Testis (tissue), 3 donors: ENCODE data around the gene DNAH17. TPM values are rescaled to one million over a fixed set of nuclear protein-coding genes. Genes with fewer than 3 reads are reported as not detected.

Experiments used
- DNase-seq: peaks from one replicate; pipeline ENCODE4 v3.0.0-alpha.2; 2019
- H3K27ac ChIP-seq, 2 donors: fragments of 200-600 bp; sonication (generic); one replicate each; pipeline ENCODE4 v1.5.1; 2019
- H3K27me3 ChIP-seq: fragments of 200-600 bp; sonication (generic); one replicate; pipeline ENCODE4 v1.5.1; 2019
- H3K36me3 ChIP-seq: fragments of 200-600 bp; sonication (generic); one replicate; pipeline ENCODE4 v1.5.1; 2017; ENCODE audit warnings: low read depth; ENCODE audit errors: missing control alignments
- H3K4me1 ChIP-seq: fragments of 200-600 bp; sonication (generic); one replicate; pipeline ENCODE4 v1.5.1; 2019
- H3K4me3 ChIP-seq, 2 donors: fragments of 200-600 bp; sonication (generic); one replicate each; pipeline ENCODE4 v1.5.1; 2017 to 2019
- H3K9me3 ChIP-seq: fragments of 200-600 bp; sonication (generic); one replicate; pipeline ENCODE4 v1.5.1; 2017
- POLR2A ChIP-seq: fragments of 450-650 bp; IDR thresholded peaks from one replicate; pipeline ENCODE4 v1.6.1; 2017; ENCODE audit warnings: antibody characterized with exemption, mild to moderate bottlenecking, moderate library complexity
- WGBS, 2 donors: methylation state at CpG; one replicate each; pipeline ENCODE4 v1.1.5; 2018; 5-methylcytosine and 5-hydroxymethylcytosine counted together
- intact Hi-C: fragments of 100-400 bp; cut with DNase I; formaldehyde crosslinking; loops from one replicate; pipeline ENCODE4 v1.15.1; 2023; ENCODE audit warnings: low total_unique reads
- polyA plus RNA-seq: library from polyadenylated mRNA; stranded (reverse); fragments of 350-450 nt; fragmentation: Illumina TruSeq; extraction: RNeasy Lipid Tissue Mini Kit (QIAGEN cat#74804); gene quantifications from one replicate; pipeline ENCODE4 v1.2.3, GENCODE V29; 2014; ENCODE audit warnings: low read depth, low replicate concordance; ENCODE audit not compliant: insufficient read depth
- total RNA-seq, 2 donors: library from RNA; depleted of rRNA; stranded (reverse); fragments of >200 nt; gene quantifications; one replicate each; pipeline ENCODE4 v1.2.3, GENCODE V29; 2016
- TF ChIP-seq, protein P1 (sequence below), 3 experiments: fragments of 450-650 bp in 2 of 3; fragments of 200-600 bp in 1 of 3; sonication (generic) in 1 of 3; IDR thresholded peaks; one replicate each; pipeline ENCODE4 v1.5.1; 2016 to 2019; ENCODE audit warnings: antibody characterized with exemption in 3 of 3, mild to moderate bottlenecking in 2 of 3, moderate library complexity in 1 of 3

The DNAH17 gene
- total and polyA plus RNA-seq, 3 donors from 2014 or later = 38.5 to 93.1 (median 57.6) TPM

DNA sequence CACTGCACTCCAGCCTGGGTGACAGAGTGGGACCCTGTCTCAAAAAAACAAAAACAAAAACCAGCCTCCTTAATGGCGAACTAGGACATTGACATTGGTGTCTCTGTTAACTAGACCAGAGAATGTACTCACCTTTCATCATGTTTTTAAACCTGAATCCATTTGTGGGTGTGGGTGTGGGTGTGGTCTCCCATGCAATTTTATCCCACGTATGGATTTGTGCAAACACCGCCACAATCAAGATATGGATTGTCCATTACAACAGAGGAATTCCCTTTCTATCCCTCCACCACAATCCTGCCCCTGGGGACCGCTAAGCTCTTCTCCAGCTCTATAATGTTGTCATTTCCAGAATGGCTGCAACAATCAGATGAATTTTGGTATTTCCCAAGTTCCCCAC is 49.9 kb downstream of the DNAH17 start:
- Histone ChIP-seq H3K27me3 (no peaks in the 10 kb centered on the region), H3K4me3 (no peak overlapping the region), H3K36me3 (no peaks in the 10 kb centered on the region), H3K9me3 (no peaks in the 10 kb centered on the region), H3K4me1 (no peaks in the 10 kb centered on the region), H3K27ac (no peak overlapping the region)
- TF ChIP-seq, protein P1, sequence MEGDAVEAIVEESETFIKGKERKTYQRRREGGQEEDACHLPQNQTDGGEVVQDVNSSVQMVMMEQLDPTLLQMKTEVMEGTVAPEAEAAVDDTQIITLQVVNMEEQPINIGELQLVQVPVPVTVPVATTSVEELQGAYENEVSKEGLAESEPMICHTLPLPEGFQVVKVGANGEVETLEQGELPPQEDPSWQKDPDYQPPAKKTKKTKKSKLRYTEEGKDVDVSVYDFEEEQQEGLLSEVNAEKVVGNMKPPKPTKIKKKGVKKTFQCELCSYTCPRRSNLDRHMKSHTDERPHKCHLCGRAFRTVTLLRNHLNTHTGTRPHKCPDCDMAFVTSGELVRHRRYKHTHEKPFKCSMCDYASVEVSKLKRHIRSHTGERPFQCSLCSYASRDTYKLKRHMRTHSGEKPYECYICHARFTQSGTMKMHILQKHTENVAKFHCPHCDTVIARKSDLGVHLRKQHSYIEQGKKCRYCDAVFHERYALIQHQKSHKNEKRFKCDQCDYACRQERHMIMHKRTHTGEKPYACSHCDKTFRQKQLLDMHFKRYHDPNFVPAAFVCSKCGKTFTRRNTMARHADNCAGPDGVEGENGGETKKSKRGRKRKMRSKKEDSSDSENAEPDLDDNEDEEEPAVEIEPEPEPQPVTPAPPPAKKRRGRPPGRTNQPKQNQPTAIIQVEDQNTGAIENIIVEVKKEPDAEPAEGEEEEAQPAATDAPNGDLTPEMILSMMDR (IDR thresholded peaks at IDR 0.05) = no peak
- TF ChIP-seq POLR2A = no peak
- DNase-seq = no peak
- 87 to 93% methylated on average over 4 of the region's 4 CpGs for WGBS, 2 donors
- intact Hi-C loops = no loop called here

DNA sequence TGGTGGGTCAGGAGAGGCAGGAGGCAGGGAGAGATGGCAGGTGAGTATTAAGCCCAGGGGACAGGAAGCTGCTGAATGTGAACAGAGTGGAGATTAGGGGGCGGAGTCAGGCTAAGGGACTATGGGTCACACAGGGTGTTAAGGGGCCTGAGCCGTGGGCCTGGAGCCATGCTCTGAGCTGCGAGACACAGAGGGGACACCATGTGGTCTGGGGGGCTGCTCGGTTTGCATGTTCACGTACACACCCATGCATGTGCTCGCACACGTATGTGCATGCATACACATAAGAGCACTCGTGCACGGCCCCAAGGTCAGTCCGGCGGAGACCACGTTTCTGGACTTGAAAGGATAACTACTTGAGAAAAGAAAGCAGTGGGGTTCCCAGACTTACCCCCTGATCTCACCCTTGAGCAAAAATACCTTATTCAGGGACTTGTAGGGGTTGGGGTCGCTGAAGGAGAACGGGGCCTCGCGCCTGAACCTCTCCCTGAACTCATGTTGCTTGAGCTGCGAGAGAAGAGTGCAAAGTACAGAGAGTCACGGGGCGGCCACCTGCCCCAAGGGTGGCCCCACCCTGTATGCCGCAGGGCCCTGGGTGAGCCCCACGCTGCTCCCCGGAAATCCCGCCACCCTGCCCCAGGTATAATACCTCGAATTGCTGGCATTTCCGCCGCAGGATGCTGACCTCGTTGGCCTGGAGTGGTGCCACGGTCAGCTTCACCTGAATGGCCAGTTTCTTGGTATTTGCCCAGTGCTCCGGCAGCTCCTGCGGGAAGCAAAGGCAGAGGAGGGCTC is 50.8 kb downstream of the DNAH17 start:
- TF ChIP-seq, protein P1 (IDR thresholded peaks at IDR 0.05) = no peak
- no peak for TF ChIP-seq POLR2A
- no peaks in the 10 kb centered on the region for H3K9me3 ChIP-seq
- 89 to 92% methylated on average over 29 to 30 of the region's 30 CpGs for WGBS, 2 donors
- H3K4me3 ChIP-seq = no peak overlapping the region
- H3K36me3 ChIP-seq = no peaks in the 10 kb centered on the region
- H3K27me3 ChIP-seq = no peaks in the 10 kb centered on the region
- H3K27ac ChIP-seq = no peak overlapping the region
- DNase-seq = no peak
- H3K4me1 ChIP-seq = no peaks in the 10 kb centered on the region
- intact Hi-C loops = no loop called here

DNA sequence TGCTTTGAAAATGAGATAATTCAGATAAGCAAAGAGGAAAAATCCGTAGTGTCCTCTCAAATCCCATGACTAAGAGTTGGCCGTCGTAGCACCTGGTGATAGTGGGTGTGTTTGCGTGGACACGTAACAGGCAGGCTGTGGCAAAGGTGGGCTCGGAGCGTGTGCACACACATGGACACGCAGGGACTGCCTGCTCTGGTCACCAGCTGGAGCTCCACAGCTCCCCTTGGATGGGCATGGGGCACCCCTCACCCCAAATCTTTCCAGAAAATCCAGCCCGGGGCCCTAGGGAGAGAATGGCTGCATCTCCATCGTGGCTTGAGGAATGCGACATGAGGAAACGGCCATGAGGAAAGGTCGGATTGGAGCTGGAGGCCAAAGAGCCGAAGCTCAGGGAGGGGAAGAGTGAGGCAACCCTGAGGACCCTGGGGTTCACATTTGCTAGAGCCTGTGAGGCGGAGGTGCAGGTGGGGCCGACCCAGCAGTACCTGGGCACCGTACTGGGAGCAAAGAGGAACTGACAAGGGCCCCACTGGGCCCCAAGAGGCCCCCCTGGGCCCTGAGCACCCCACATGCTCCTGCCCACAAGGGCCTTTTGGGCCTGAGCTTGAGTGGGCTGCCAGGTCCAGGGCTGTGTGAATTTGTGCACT is 51.6 kb downstream of the DNAH17 start:
- Histone ChIP-seq H3K27ac (no peak overlapping the region), H3K9me3 (no peaks in the 10 kb centered on the region), H3K36me3 (no peaks in the 10 kb centered on the region), H3K4me1 (no peaks in the 10 kb centered on the region), H3K27me3 (no peaks in the 10 kb centered on the region), H3K4me3 (no peak overlapping the region)
- DNase-seq = no peak
- WGBS, 2 donors = 81 to 85% methylated on average over 17 of the region's 17 CpGs
- intact Hi-C loops = no loop called here
- TF ChIP-seq, protein P1 (IDR thresholded peaks at IDR 0.05) = no peak
- no peak for TF ChIP-seq POLR2A

DNA sequence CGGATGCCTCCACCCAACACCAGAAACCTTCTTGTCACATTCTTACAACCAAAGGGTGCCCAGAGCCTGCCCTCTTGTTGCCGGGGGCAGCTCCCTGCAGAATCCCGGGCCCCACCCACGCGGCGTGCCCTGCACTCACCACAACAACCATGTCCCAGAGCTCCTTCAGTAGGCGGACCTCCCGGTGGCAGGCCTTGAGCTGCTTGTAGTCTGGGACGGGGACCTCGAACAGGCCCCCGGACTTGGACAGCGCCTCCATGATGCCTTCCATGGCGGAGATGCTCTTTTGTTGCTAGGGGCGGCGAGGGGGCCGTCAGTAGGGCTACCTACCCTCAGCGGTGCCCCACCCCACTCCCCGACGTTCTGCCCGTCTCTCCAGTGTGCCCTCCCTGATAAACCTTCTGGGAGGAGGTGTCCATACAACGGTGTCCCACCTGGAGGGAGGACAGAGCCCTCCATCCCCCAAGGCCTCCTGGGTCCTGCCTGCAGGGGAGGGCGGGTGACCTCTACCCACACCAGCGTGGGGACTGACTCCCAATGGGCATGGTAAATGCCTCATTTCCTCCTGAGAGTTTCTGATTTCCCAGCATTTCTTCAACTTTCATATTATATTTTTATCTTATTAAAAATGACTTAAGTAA is 52.2 kb downstream of the DNAH17 start:
- intact Hi-C loops = no loop called here
- H3K9me3 ChIP-seq = no peaks in the 10 kb centered on the region
- TF ChIP-seq, protein P1 (IDR thresholded peaks at IDR 0.05) = no peak
- TF ChIP-seq POLR2A = no peak
- no peaks in the 10 kb centered on the region for H3K27me3 ChIP-seq
- no peak for DNase-seq
- no peaks in the 10 kb centered on the region for H3K4me1 ChIP-seq
- H3K4me3 ChIP-seq = no peak overlapping the region
- no peaks in the 10 kb centered on the region for H3K36me3 ChIP-seq
- no peak overlapping the region for H3K27ac ChIP-seq
- WGBS, 2 donors = 87 to 88% methylated on average over 16 to 23 of the region's 23 CpGs
